Embryonic facial prominence (tissue), 1 donor: ENCODE measurements around the gene LIFR.
"Not testable (repeated sequence)": the region's sequence is repeated elsewhere in the genome, so short reads cannot be mapped to it uniquely, and the experiment has no call there.

ENCODE experiments used
- DNase-seq: peaks from one replicate; pipeline ENCODE4 v3.0.0-alpha.2; 2016; ENCODE audit errors: extremely low spot score

The LIFR gene

DNA sequence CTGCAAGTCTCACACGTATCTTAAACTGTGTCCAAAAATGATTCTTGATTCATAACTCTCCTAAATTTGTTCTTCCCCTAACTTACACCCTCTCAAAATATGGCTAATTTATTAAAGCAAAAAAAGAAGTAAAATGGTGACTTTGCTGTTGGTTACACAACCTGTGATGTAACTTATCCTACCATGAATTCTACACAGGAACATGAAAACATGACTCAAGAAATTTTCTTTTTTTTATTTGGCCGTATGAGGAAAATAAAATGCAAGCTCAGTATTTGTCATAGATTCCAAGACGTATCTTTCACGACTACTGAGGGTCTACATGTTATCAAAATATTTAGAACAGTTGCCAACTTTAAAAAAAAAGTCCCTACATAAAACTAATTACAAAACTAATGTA lies 9.2 kb downstream of the LIFR start:
- no peak for DNase-seq

DNA sequence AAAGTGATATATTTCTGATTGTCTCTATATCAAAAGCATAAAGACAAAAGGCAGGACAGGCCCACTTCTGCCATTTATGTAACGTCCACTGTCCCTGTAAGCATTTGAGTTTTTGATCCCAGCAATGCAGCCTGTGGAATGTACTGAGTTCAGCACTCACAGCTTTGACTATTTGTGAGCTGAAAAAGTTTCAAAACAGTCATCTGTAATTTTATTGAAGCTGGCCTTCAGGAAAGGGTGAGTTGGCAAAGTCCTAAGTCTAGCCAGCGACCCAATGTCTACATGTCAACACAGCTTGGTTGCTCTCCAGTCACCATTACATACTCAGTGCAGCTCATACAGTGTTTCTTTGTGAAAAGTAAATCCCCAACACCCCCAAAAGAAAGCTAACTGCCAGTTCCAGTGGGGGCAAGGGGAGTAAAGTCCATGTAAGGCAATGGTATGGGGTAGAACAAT lies 9.7 kb downstream of the LIFR start:
- no peak for DNase-seq

GRCh38 chr5:38543886-38544285 lies 12.6 kb downstream of the LIFR start:
- DNase-seq: no peak

DNA sequence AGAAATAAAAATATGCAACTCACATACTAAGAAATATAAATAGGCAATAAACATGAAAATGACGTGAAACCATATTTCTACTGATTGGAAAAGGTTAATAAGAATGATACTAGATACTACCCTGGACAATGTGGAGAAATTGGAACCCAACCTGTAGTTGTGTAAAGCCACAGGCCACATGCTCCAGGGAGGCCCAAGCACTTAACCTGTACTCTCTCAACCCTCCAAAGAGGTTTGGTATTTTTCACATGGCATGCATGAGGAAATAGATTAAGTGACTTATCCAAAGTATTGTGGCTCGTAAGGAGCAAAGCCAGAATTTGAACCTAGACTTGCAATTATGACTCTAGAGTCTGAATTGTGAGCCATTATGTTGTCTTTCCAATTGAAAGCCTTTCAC lies 13.4 kb downstream of the LIFR start:
- no peak for DNase-seq

GRCh38 chr5:38541174-38541725 lies 15.2 kb downstream of the LIFR start:
- no peak for DNase-seq

DNA sequence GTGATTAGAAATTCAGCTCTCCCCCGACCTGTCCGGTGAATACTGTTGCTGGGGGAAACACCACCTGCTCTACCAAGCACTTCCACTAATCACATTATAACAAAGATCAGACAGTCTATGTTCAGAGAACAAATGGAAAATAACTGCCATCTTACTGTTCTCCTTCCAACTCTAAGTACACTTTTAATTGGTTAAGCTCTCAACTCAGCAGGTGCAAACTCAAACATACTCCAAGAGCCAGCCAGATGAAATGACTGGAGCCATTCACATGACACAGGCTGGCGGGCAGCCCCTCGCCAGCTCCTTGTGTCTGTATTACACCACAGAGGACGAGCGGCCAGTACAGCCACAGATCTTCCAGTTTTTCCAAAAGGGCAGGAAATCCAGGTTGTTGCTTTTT lies 16.1 kb downstream of the LIFR start:
- DNase-seq: no peak

DNA sequence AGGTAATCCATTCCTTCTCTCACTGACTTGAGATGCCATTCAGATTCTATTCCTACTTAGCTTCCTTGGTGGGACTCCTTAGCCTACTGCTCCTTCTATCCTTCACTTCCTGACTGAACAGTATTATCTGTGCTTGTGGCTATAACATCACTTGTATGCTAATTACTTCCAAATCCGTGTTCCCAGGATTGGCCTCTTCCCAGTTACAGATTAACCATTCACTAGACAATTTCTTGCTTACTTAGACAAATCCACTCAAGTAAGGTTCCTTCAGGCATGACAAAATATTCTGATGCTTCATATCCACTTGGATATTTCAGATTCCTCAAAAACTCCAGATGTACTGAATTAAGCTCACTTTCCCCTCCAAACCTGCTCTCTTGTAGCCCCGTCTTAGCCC lies 18.3 kb downstream of the LIFR start:
- no peak for DNase-seq

GRCh38 chr5:38537505-38537904 lies 18.9 kb downstream of the LIFR start:
- no peak for DNase-seq

DNA sequence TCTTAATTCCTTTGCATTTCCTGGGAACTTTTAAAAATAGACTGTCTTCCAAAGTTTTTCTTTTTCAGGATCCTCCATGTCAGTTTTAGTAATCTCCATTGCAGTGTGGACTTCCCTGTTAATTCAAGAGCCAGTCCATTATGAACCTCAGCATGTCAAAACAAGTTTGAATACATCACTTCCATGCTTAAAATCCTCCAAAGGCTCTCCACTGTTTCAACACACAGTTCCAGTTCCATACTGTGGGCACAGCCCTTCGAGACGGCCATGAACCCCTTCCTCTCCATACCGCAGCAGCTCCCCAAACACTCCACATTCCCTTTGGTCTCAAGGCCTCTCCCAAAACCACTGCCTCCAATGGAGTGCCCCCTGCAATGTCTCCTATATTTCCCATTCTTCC lies 19.5 kb downstream of the LIFR start:
- no peak for DNase-seq

DNA sequence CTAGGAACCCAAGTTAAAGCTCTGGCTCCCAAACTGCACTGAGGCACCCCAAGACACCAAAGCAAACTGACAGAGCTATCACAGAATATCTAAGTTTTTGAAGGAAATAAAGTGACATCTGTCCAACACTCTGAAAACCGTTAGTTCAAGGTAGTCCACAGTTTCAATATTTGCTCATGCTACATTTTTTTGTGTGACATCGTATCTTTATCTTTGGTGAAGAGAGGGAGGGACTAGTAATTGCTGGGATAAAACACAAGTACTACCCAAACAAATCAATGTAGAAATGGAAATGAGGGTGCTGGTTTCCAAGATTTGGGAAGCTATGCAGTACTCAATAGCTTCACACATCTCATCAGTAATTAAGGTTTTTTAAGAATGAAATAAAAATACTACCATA lies 20.6 kb downstream of the LIFR start:
- DNase-seq: no peak

DNA sequence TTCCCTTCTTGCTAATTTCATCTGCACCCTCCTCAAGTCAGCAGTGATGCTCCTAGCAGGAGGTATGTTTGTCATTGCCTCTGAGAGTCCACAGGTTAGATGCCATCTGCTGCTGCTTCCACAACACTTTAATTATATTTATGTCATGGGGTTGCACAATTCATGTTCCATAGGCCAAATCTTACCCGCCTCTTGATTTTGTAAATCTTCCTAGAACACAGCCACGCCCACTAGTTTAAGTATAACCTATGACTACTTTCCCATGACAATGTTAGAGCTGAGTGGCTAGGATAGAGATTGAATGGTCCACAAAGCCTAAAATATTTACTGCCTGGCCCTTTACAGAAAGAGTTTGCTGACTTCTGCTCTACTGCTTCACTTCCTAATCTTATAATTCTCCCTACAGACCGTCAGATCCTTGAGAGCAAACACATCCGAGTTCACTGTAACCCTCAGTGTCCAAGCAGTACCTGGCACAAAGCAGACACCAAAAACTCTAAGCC lies 21.1 kb downstream of the LIFR start:
- no peak for DNase-seq

DNA sequence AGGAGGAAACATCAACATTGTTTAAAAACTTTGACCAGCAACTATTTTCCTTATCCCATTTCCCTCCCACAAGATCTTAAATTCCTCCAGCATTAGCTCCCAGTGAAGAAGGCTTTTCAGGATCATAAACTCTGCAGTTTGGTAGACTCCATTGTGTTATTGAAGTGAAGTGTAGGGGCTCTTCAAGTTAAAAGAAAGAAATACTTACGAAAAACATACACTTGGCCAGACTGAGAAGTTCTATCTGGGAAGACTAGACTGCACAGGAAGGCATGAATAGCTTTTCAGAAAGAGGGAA lies 22.3 kb downstream of the LIFR start:
- no peak for DNase-seq

DNA sequence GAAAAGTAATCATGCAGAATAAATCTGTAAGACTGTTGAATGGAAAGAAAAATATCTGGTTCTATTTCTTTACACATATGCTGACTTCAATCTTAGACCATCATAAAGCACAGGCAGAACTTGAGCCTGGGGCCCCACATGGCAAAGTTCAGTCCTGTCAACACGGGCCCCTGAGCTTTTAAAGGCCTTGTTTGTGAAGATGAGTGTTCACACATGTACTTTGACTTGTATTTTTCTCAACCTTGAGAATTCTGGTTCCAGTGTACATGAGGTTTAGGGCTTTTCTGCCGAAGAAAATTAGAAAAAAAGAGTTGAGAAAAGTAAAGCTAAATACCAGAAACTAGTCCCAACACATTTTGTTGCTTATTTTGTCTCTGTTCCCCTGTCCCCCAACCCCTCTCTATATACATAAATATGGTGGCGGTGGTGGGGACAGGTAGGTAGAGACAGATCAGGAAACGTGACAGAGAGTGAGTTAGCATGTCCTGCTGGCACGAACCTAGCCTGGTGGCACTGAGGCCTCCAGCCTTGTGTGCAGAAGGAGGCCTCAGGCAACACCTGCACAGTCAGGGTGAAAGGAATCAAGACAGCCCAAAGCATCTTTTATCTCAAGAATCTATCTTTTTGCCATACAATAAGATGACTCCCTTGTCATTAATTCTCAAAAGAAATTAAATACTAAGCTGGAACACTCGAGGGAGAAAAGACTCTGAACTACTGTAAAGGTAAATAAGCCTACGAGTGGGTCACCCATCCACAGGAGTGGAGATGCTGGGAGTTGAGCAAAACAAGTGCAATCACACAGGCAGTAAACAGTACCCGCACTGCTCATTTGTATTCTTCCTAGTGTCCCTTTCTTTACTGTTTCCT lies 22.9 kb downstream of the LIFR start:
- no peak for DNase-seq

DNA sequence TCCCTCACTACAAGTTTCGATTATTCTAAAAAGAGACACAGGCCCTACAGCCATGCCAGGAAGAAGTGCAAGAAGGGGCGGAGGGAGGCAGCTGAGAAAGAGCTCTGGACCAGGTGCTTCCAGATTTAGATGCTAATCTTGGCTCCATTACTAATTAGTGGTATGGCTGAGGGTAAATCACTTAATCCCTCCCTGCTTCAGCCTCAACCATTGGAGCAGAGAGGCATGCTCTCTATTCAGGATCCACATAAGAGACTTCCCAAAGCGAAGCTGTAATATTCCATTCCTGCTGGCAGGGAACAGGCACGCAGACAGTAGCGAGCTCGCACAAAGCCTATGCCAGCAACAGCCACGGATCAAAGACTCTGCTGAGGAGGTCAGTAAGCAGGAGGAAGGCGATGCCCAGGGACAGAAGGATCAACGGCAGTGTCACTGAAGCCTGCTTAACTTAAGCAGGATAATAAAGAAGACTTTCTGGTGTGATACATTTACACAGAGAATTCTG lies 24.2 kb downstream of the LIFR start:
- no peak for DNase-seq

DNA sequence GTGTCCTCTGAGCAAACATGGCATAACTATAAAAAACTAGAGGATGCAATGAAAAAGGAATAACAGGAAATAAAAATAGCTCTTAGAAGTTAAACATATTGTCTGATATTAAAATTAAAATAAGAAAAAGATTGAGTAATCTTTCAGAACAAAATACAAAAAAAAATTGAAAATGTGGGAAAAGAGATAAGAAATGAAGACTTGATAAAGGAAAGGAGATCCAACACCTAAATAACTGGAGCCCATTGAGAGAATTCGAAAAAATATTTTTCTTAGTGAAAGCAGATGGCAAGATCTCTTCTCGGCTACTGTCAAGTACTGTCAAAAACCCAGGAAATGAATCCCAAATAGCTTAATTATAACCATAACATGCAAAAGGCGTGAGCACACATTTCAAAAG lies 24.9 kb downstream of the LIFR start:
- DNase-seq: no peak

- DNase-seq: no peak
Observed at GRCh38 chr5:38529955-38530646, 26.3 kb downstream of the LIFR start.

DNA sequence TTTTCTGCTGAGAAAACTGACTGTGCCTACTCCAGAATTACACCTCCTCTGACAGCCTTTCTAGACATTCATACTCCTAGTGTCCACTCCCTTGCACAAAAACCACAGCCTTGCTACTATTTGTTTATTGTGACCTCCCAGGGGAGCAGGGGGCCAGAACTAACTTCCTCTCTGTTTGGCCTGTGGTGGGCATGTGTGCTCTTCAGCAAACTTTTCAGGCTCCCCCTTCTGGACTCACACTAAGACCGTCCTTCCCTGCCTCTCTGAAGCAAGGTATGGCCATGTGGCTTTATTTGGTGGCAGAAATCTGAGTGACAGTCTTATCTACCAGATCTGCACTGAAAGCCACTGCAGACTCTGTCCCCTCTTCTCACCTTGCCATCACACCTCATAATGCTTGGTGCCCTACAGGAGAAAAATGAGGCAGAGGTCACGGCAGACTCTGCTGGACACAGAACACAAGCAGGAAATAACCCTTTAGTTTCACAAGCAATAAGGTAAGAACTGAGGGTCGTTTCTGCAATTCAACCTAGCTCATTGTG lies 28.2 kb downstream of the LIFR start:
- no peak for DNase-seq

GRCh38 chr5:38527475-38527874 lies 29.0 kb downstream of the LIFR start:
- DNase-seq: no peak

DNA sequence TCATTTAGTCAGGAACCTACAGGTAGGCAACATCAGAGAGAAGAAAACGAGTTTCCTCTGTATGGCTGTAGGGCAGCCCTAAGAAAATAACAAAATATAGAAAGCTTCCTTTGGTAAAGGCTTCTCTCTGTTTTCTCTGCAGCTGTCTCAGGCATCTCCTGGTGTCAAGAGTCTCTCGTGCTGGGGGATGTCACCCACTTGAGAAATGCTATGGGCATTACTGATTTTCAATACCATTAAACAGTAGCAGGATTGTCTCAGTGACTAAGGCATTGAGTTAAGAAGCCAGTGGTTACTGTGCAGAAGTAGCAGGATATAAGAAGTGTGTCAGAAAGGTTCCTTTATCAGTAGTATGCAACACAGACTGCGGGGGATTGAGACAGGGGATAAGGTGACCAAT lies 32.4 kb downstream of the LIFR start:
- no peak for DNase-seq

- no peak for DNase-seq
Observed at GRCh38 chr5:38519476-38519875, 37.0 kb downstream of the LIFR start.

DNA sequence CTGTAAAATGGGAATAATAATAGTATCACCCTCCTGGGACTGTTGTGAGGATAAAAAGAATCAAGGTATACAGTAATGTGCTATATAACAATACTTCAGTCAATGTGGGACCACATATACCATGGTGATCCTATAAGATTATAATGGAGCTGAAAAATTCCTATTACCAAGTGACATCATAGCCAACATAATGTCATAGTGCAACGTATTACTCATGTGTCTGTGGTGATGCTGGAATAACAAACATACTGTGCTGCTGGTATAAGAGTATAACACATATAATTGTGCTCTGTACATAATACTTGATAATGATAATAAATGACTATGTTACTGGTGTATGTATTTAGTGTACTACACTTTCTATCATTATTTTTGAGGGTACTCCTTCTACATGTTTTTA lies 38.1 kb downstream of the LIFR start:
- DNase-seq: no peak

GRCh38 chr5:38516649-38517048 lies 39.8 kb downstream of the LIFR start:
- not testable (repeated sequence) for DNase-seq

- DNase-seq: no peak
Observed at GRCh38 chr5:38515646-38516045, 40.8 kb downstream of the LIFR start.
